SK-N-SH (cell line): ENCODE results near the gene ABRACL. TPM values are rescaled to one million over a fixed set of nuclear protein-coding genes. Genes with fewer than 3 reads are reported as not detected.

Source experiments
- CTCF ChIA-PET: fragments of 300-600, 350-600 bp; formaldehyde crosslinking; extraction: SDS; loops from one replicate; lab custom pipeline; 2021; lab: Yijun Ruan, JAX
- POLR2A ChIA-PET: fragments of 350-600 bp; sonication (Branson Sonifier 250); formaldehyde crosslinking; extraction: SDS; loops from one replicate; lab custom pipeline; 2020; ENCODE audit warnings: antibody characterized with exemption, inconsistent platforms; lab: Yijun Ruan, JAX
- DNase-seq: peaks from one replicate; pipeline ENCODE4 v3.0.0; 2012
- H2AFZ ChIP-seq: fragments of 200-600 bp; sonication (generic); 2 replicates; pipeline ENCODE4 v1.8.1; 2016; ENCODE audit warnings: antibody characterized with exemption, mild to moderate bottlenecking, low read depth
- H3F3A ChIP-seq: fragments of 200-600 bp; sonication (generic); replicated peaks from 2 replicates; pipeline ENCODE3; 2016; ENCODE audit warnings: antibody characterized with exemption, mild to moderate bottlenecking; ENCODE audit not compliant: insufficient read depth
- H3K27ac ChIP-seq, 2 experiments: fragments of 200-500 bp in 1 of 2; fragments of 200-600 bp in 1 of 2; sonication (Bioruptor generic) in 1 of 2; sonication (generic), shearing (Covaris generic) in 1 of 2; 2 replicates each; pipeline versions ENCODE4 v1.5.1 to v1.6.1; 2014 to 2016; ENCODE audit warnings: low read depth in 2 of 2, inconsistent platforms in 1 of 2, low read length in 1 of 2, mild to moderate bottlenecking in 1 of 2, mixed read lengths in 1 of 2
- H3K27me3 ChIP-seq: fragments of 200-600 bp; sonication (generic), shearing (Covaris generic); 2 replicates; pipeline ENCODE4 v1.6.1; 2016; ENCODE audit warnings: mixed run types; ENCODE audit not compliant: insufficient read depth
- H3K36me3 ChIP-seq, 2 experiments: fragments of 200-500 bp in 1 of 2; fragments of 200-600 bp in 1 of 2; sonication (Bioruptor generic) in 1 of 2; sonication (generic) in 1 of 2; replicated peaks in 1 of 2; 2 replicates each; pipeline versions ENCODE3 to v1.5.1; 2014 to 2016; ENCODE audit warnings: low read length in 1 of 2, mild to moderate bottlenecking in 1 of 2; ENCODE audit not compliant: insufficient read depth in 2 of 2, control insufficient read depth in 1 of 2
- H3K4me1 ChIP-seq, 2 experiments: fragments of 200-500 bp in 1 of 2; fragments of 200-600 bp in 1 of 2; sonication (Bioruptor generic) in 1 of 2; sonication (generic), shearing (Covaris generic) in 1 of 2; 2 replicates each; pipeline versions ENCODE4 v1.5.1 to v1.6.1; 2014 to 2016; ENCODE audit warnings: low read depth in 1 of 2, low read length in 1 of 2, mixed run types in 1 of 2; ENCODE audit not compliant: insufficient read depth in 2 of 2, control insufficient read depth in 1 of 2
- H3K4me2 ChIP-seq: fragments of 200-600 bp; sonication (generic), shearing (Covaris generic); 2 replicates; pipeline ENCODE4 v1.6.1; 2017; ENCODE audit warnings: mixed run types
- H3K4me3 ChIP-seq, 2 experiments: fragments of 200-500 bp in 1 of 2; fragments of 200-600 bp in 1 of 2; sonication (Bioruptor generic) in 1 of 2; sonication (generic), shearing (Covaris generic) in 1 of 2; 2 replicates each; pipeline versions ENCODE4 v1.5.1 to v1.8.1; 2014 to 2016; ENCODE audit warnings: low read depth in 2 of 2, inconsistent platforms in 1 of 2, low read length in 1 of 2, mild to moderate bottlenecking in 1 of 2, mixed read lengths in 1 of 2, moderate library complexity in 1 of 2
- H3K79me2 ChIP-seq: fragments of 200-600 bp; sonication (generic); 2 replicates; pipeline ENCODE4 v1.8.1; 2017; ENCODE audit warnings: mild to moderate bottlenecking; ENCODE audit not compliant: insufficient read depth
- H3K9ac ChIP-seq: fragments of 200-600 bp; sonication (generic); 2 replicates; pipeline ENCODE4 v1.6.1; 2017; ENCODE audit warnings: mixed run types
- H3K9me2 ChIP-seq: fragments of 200-600 bp; sonication (generic); 2 replicates; pipeline ENCODE4 v1.6.1; 2017; ENCODE audit warnings: mixed run types
- H3K9me3 ChIP-seq: fragments of 200-600 bp; sonication (generic); 2 replicates; pipeline ENCODE4 v1.6.1; 2017; ENCODE audit warnings: mixed run types, mild to moderate bottlenecking, moderate library complexity
- H4K20me1 ChIP-seq: fragments of 200-600 bp; sonication (generic); 2 replicates; pipeline ENCODE4 v1.6.1; 2017; ENCODE audit warnings: mild to moderate bottlenecking, mixed run types; ENCODE audit not compliant: insufficient read depth
- FOSL2 ChIP-seq: IDR thresholded peaks from 2 replicates; pipeline ENCODE4 v1.4.0; 2012; ENCODE audit warnings: low read depth, mild to moderate bottlenecking, moderate library complexity, borderline replicate concordance
- FOXJ3 ChIP-seq: sonication (generic); formaldehyde crosslinking; IDR thresholded peaks from 2 replicates; pipeline ENCODE4 v1.5.1; 2020; ENCODE audit warnings: mild to moderate bottlenecking, missing genetic modification reagents
- JUND ChIP-seq: IDR thresholded peaks from 2 replicates; pipeline ENCODE4 v1.4.0; 2012
- NRF1 ChIP-seq: IDR thresholded peaks from 2 replicates; pipeline ENCODE4 v1.6.1; 2012; ENCODE audit warnings: low read depth, mild to moderate bottlenecking, low read length
- POLR2AphosphoS5 ChIP-seq: IDR thresholded peaks from 2 replicates; pipeline ENCODE4 v1.6.1; 2012; ENCODE audit warnings: low read depth, low read length
- RCOR1 ChIP-seq: fragments of 150-350 bp; IDR thresholded peaks from 2 replicates; pipeline ENCODE4 v1.6.1; 2017; ENCODE audit warnings: antibody characterized with exemption, low read length
- RXRA ChIP-seq: IDR thresholded peaks from 2 replicates; pipeline ENCODE4 v1.4.0; 2012; ENCODE audit warnings: low read depth, mild to moderate bottlenecking, borderline replicate concordance
- SIN3A ChIP-seq: IDR thresholded peaks from 2 replicates; pipeline ENCODE4 v1.6.1; 2012; ENCODE audit warnings: low read depth, mild to moderate bottlenecking, low read length, moderate library complexity, borderline replicate concordance
- SMC3 ChIP-seq: IDR thresholded peaks from 2 replicates; pipeline ENCODE4 v1.6.1; 2012; ENCODE audit warnings: low read depth, low read length, improper control_type of control experiment
- TAF1 ChIP-seq: IDR thresholded peaks from 2 replicates; pipeline ENCODE4 v1.6.1; 2012; ENCODE audit warnings: low read depth, mild to moderate bottlenecking, low read length, moderate library complexity, borderline replicate concordance
- WGBS: methylation state at CpG from one replicate; pipeline ENCODE4 v1.1.6; 2017; ENCODE audit warnings: low lambda C conversion rate; 5-methylcytosine and 5-hydroxymethylcytosine counted together
- polyA plus RNA-seq, 3 experiments: library from polyadenylated mRNA; depleted of rRNA; stranded (reverse); fragments of >200 nt; gene quantifications; 2 replicates each; pipeline ENCODE4 v1.2.3, GENCODE V29; 2012
- TF ChIP-seq, protein P1 (sequence below): fragments of 200-600 bp; sonication (generic); IDR thresholded peaks from 2 replicates; pipeline ENCODE4 v1.6.1; 2017; ENCODE audit warnings: antibody characterized with exemption, mild to moderate bottlenecking, moderate library complexity
- TF ChIP-seq, protein P2 (sequence below): IDR thresholded peaks from 2 replicates; pipeline ENCODE4 v1.4.0; 2012; ENCODE audit warnings: low read depth
- TF ChIP-seq, protein P3 (sequence below): IDR thresholded peaks from 2 replicates; pipeline ENCODE4; 2012

Gene ABRACL
- polyA plus RNA-seq, 1 of the 3 experiments (the other 2 are of a cell fraction), result 22.9 TPM

DNA sequence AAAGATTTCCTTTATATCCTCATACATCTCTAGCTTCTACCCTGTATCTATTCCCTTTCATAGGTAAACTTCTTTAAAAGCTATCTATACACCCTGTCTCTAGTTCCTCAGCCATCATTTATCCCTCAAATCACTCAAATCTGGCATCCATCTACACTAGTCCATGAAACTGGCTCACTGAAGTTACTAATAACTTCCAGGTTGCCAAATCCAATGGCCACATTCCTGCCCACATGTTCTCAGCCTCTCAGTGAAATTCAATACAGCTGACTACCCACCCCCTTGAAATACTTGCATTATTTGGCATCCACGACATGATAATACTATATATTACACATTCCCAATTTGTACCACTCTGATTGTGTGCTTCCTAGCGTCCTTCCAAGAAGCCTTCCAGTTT lies 49.2 kb upstream of the ABRACL start (continued):
- TF ChIP-seq, protein P1, sequence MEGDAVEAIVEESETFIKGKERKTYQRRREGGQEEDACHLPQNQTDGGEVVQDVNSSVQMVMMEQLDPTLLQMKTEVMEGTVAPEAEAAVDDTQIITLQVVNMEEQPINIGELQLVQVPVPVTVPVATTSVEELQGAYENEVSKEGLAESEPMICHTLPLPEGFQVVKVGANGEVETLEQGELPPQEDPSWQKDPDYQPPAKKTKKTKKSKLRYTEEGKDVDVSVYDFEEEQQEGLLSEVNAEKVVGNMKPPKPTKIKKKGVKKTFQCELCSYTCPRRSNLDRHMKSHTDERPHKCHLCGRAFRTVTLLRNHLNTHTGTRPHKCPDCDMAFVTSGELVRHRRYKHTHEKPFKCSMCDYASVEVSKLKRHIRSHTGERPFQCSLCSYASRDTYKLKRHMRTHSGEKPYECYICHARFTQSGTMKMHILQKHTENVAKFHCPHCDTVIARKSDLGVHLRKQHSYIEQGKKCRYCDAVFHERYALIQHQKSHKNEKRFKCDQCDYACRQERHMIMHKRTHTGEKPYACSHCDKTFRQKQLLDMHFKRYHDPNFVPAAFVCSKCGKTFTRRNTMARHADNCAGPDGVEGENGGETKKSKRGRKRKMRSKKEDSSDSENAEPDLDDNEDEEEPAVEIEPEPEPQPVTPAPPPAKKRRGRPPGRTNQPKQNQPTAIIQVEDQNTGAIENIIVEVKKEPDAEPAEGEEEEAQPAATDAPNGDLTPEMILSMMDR, result no peak
- TF ChIP-seq RXRA (no peak), NRF1 (no peak), JUND (no peak), POLR2AphosphoS5 (no peak), FOXJ3 (CRISPR knock-in tag) (no peak), RCOR1 (no peak)
- TF ChIP-seq, protein P2, sequence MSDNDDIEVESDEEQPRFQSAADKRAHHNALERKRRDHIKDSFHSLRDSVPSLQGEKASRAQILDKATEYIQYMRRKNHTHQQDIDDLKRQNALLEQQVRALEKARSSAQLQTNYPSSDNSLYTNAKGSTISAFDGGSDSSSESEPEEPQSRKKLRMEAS, result no peak
- TF ChIP-seq, protein P3, sequence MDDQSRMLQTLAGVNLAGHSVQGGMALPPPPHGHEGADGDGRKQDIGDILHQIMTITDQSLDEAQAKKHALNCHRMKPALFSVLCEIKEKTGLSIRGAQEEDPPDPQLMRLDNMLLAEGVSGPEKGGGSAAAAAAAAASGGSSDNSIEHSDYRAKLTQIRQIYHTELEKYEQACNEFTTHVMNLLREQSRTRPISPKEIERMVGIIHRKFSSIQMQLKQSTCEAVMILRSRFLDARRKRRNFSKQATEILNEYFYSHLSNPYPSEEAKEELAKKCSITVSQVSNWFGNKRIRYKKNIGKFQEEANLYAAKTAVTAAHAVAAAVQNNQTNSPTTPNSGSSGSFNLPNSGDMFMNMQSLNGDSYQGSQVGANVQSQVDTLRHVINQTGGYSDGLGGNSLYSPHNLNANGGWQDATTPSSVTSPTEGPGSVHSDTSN, result peak; percentile 39
- TF ChIP-seq, all 33 proteins: peak for 3

DNA sequence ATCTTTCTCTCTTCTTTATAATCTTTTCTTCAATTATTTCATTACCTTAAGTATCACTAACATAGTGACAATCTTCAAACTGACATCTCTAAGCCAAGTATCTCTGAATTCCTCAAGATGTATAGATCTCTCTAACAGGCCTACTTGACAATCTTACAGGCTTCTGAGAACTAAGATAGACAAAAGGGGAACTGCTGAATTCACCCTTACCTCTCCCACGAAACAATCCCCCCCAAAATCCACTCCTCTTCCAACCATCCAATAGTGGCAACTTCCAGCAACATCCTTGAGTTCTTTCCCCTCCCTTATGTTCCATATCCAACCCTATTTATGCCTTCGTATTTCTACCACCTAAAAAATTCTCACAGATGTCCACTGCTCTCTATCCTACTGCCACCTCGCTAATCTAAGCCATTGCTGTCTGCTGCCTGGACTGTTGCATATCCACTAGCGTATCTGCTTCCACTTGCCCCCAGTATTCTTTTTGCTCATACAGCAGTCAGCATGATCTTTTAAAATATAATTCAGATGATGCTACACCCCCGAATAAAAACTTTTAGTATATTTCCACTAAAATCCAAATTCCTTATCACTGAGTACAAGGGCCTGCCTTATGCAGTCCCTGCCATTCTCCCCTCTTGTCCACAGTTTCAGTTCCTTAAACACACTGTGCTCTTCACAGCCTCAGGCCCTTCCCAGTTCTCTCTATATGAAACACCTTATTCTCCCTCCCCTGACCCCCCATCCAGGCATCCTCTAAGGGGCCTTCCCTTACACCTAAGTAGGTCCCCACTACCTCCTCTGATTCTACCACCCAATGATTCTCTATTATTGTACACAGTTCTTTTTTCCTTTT lies 48.5 kb upstream of the ABRACL start:
- peaks cover 0 to 13% of the 10 kb centered on the region in 2 experiments; a peak in 2 of 4 replicates for H3K4me1 ChIP-seq
- no peak overlapping the region for H3K4me3 ChIP-seq
- H3K9me3 ChIP-seq, result no peaks in the 10 kb centered on the region
- TF ChIP-seq FOSL2 (no peak), SIN3A (no peak), SMC3 (no peak), NRF1 (no peak), TAF1 (no peak)
- no peaks in the 10 kb centered on the region for H3K9me2 ChIP-seq
- no peaks in the 10 kb centered on the region for H3K27me3 ChIP-seq
- ChIA-PET CTCF (no interaction called here), POLR2A (no interaction called here)
- H3K27ac ChIP-seq, result 0 out of 4 replicates have a peak overlapping the region, but pooled peaks have one; percentile 4 to 12
- no peak overlapping the region for H3K4me2 ChIP-seq
- no peak for DNase-seq
- H3K79me2 ChIP-seq, result peaks cover 97% of the 10 kb centered on the region
- WGBS, result 86% methylated on average over 5 of the region's 5 CpGs
- no peaks in the 10 kb centered on the region for H3K36me3 ChIP-seq
- peaks cover 7% of the 10 kb centered on the region for H3F3A ChIP-seq
- no peak overlapping the region for H3K9ac ChIP-seq
- H2AFZ ChIP-seq, result no peak overlapping the region
- H4K20me1 ChIP-seq, result peaks cover 35% of the 10 kb centered on the region
